Right hindlimb (tissue), 1 donor: ENCODE data around the gene LRRC37A3.
"Not testable (repeated sequence)": the region's sequence is repeated elsewhere in the genome, so short reads cannot be mapped to it uniquely, and the experiment has no call there.

Experiments used
- DNase-seq: peaks from one replicate; pipeline ENCODE4 v3.0.0-alpha.2; 2018

Gene LRRC37A3

GRCh38 chr17:64829824-64830630 lies 89.3 kb downstream of the LRRC37A3 start:
- DNase-seq: not testable (repeated sequence)

GRCh38 chr17:64829068-64829467 lies 90.2 kb downstream of the LRRC37A3 start:
- not testable (repeated sequence) for DNase-seq

GRCh38 chr17:64818904-64819303 lies 100.4 kb downstream of the LRRC37A3 start:
- not testable (repeated sequence) for DNase-seq

GRCh38 chr17:64815833-64816198 lies 103.5 kb downstream of the LRRC37A3 start:
- not testable (repeated sequence) for DNase-seq

GRCh38 chr17:64814993-64815832 lies 104.1 kb downstream of the LRRC37A3 start:
- not testable (repeated sequence) for DNase-seq

GRCh38 chr17:64808178-64808977 lies 110.9 kb downstream of the LRRC37A3 start:
- DNase-seq: not testable (repeated sequence)
